ENCODE results near the gene BRMS1. TPM values are rescaled to one million over a fixed set of nuclear protein-coding genes. Genes with fewer than 3 reads are reported as not detected.

BRMS1 gene
- total RNA-seq, 1 experiment from 2014 or later: 93.5 TPM

GRCh38 chr11:66317723-66318599, 26.9 kb downstream of the BRMS1 start:
- ChIA-PET CTCF (interaction anchor here (0.6 to 1.2 kb wide), 3 partner anchors 19 to 1311 kb away, joined by 3 to 6 read pairs (median 3); partner anchors contain the start of gene YIF1A), POLR2A (ENCODE audit: low non-redundant PET) (interaction anchor here (0.6 kb wide), 1 partner anchor 203 kb away, joined by 7 read pairs; no protein-coding TSS in a partner anchor)

GRCh38 chr11:66317322-66317722, 27.6 kb downstream of the BRMS1 start:
- ChIA-PET CTCF (interaction anchor here (0.6 to 1.2 kb wide), 3 partner anchors 28 to 1311 kb away, joined by 3 to 6 read pairs (median 5); partner anchors contain the start of gene YIF1A), POLR2A (ENCODE audit: low non-redundant PET) (interaction anchor here (0.6 kb wide), 1 partner anchor 30 kb away, joined by 12 read pairs; no protein-coding TSS in a partner anchor)
- no peaks in the 10 kb centered on the region for H3K27me3 ChIP-seq (replicated peaks; ENCODE audit: insufficient read depth, low read depth, low read length, poor library complexity)
- H3K36me3 ChIP-seq (ENCODE audit: insufficient read depth, low read length, poor library complexity, severe bottlenecking): no peaks in the 10 kb centered on the region
- intact Hi-C loops (cut with micrococcal nuclease; ENCODE audit: unreplicated experiment): no loop called here
- peak overlapping the region; percentile 57 for H3K4me3 ChIP-seq (ENCODE audit: low read depth, low read length, poor library complexity, severe bottlenecking)
- TF ChIP-seq CTCF (conservative IDR thresholded peaks at IDR 0.05; ENCODE audit: low read depth, low read length) (no peak), EZH2 (IDR thresholded peaks at IDR 0.05; ENCODE audit: borderline replicate concordance, low read depth, low read length, poor library complexity, severe bottlenecking) (no peak)
- peaks cover 61% of the 10 kb centered on the region for H3K4me1 ChIP-seq (ENCODE audit: insufficient read depth, low read length, poor library complexity, severe bottlenecking)
- peak overlapping the region; percentile 100 for H3K27ac ChIP-seq (ENCODE audit: low read depth, low read length, poor library complexity, severe bottlenecking)
- DNase-seq (ENCODE audit: low spot score): peak; percentile 93
- H3K9me3 ChIP-seq (ENCODE audit: low read depth, low read length, poor library complexity, severe bottlenecking): no peaks in the 10 kb centered on the region
- no TSS peak for BruUV-seq (replicated peaks)

More at GRCh38 chr11:66317723-66318599, 26.9 kb downstream of the BRMS1 start:
- Histone ChIP-seq H3K4me1 (ENCODE audit: insufficient read depth, low read length, poor library complexity, severe bottlenecking) (peaks cover 61% of the 10 kb centered on the region), H3K27me3 (replicated peaks; ENCODE audit: insufficient read depth, low read depth, low read length, poor library complexity) (no peaks in the 10 kb centered on the region), H3K4me3 (ENCODE audit: low read depth, low read length, poor library complexity, severe bottlenecking) (peak overlapping the region; percentile 57), H3K27ac (ENCODE audit: low read depth, low read length, poor library complexity, severe bottlenecking) (peak overlapping the region; percentile 100), H3K36me3 (ENCODE audit: insufficient read depth, low read length, poor library complexity, severe bottlenecking) (no peaks in the 10 kb centered on the region), H3K9me3 (ENCODE audit: low read depth, low read length, poor library complexity, severe bottlenecking) (no peaks in the 10 kb centered on the region)
- TF ChIP-seq EZH2 (IDR thresholded peaks at IDR 0.05; ENCODE audit: borderline replicate concordance, low read depth, low read length, poor library complexity, severe bottlenecking) (no peak), CTCF (conservative IDR thresholded peaks at IDR 0.05; ENCODE audit: low read depth, low read length) (no peak)
- intact Hi-C loops (cut with micrococcal nuclease; ENCODE audit: unreplicated experiment): no loop called here
- BruUV-seq (replicated peaks): no TSS peak
- peak; percentile 96 for DNase-seq (ENCODE audit: low spot score)

- Histone ChIP-seq H3K4me3 (ENCODE audit: low read depth, low read length, poor library complexity, severe bottlenecking) (peak within 1 kb of the TSS; percentile 57), H3K27me3 (replicated peaks; ENCODE audit: insufficient read depth, low read depth, low read length, poor library complexity) (no peaks in the 10 kb centered on the region), H3K4me1 (ENCODE audit: insufficient read depth, low read length, poor library complexity, severe bottlenecking) (peaks cover 62% of the 10 kb centered on the region), H3K36me3 (ENCODE audit: insufficient read depth, low read length, poor library complexity, severe bottlenecking) (no peaks in the 10 kb centered on the region), H3K9me3 (ENCODE audit: low read depth, low read length, poor library complexity, severe bottlenecking) (no peaks in the 10 kb centered on the region), H3K27ac (ENCODE audit: low read depth, low read length, poor library complexity, severe bottlenecking) (peak within 1 kb of the TSS; percentile 100)
- ChIA-PET POLR2A (ENCODE audit: low non-redundant PET) (interaction anchor here (0.6 kb wide), 2 partner anchors 29 to 91 kb away, joined by 5 to 12 read pairs; no protein-coding TSS in a partner anchor), CTCF (interaction anchor here (0.6 to 1.2 kb wide), 5 partner anchors 12 to 977 kb away, joined by 3 to 7 read pairs (median 5); partner anchors contain the start of gene YIF1A)
- peak; percentile 92 for DNase-seq (ENCODE audit: low spot score)
- TF ChIP-seq EZH2 (IDR thresholded peaks at IDR 0.05; ENCODE audit: borderline replicate concordance, low read depth, low read length, poor library complexity, severe bottlenecking) (no peak), CTCF (conservative IDR thresholded peaks at IDR 0.05; ENCODE audit: low read depth, low read length) (no peak)
- intact Hi-C loops (cut with micrococcal nuclease; ENCODE audit: unreplicated experiment): no loop called here
- BruUV-seq (replicated peaks): no TSS peak
Observed at GRCh38 chr11:66316849-66317251, 28.1 kb downstream of the BRMS1 start, which contains the start of gene CD248. Gene CD248 (minus strand): TSS chr11:66317044. CDS start chr11:66317027, 17 bp downstream.
